Stimulated activated CD4-positive, alpha-beta T cell treated with anti-CD3 and anti-CD28 coated beads, Interleukin-15, amount 100 ng/mL, for 1 hour (primary cell): ENCODE results near the gene FKRP.

Experiments
- DNase-seq, 2 donors: peaks; one replicate each; pipeline ENCODE4 v3.0.0-alpha.2; 2020; ENCODE audit warnings: low read depth in 1 of 2, low spot score in 1 of 2

The FKRP gene

GRCh38 chr19:46718934-46719622 is 26.8 kb upstream of the FKRP start:
- no peak for DNase-seq

GRCh38 chr19:46719629-46720502 is 26.0 kb upstream of the FKRP start:
- no peak for DNase-seq

GRCh38 chr19:46720503-46721239 is 25.2 kb upstream of the FKRP start:
- no peak for DNase-seq

GRCh38 chr19:46721269-46722003 is 24.4 kb upstream of the FKRP start:
- DNase-seq: no peak

- DNase-seq: no peak
Measured at GRCh38 chr19:46722004-46722380, 23.9 kb upstream of the FKRP start.

- DNase-seq: no peak
Measured at GRCh38 chr19:46722421-46723022, 23.3 kb upstream of the FKRP start.

GRCh38 chr19:46723023-46723461 is 22.8 kb upstream of the FKRP start:
- no peak for DNase-seq

- DNase-seq: no peak
Measured at GRCh38 chr19:46723471-46723870, 22.4 kb upstream of the FKRP start.

GRCh38 chr19:46724468-46724867 is 21.4 kb upstream of the FKRP start:
- no peak for DNase-seq

- no peak for DNase-seq
Measured at GRCh38 chr19:46725036-46725820, 20.6 kb upstream of the FKRP start.

- DNase-seq: no peak
Measured at GRCh38 chr19:46725859-46726393, 19.9 kb upstream of the FKRP start.

GRCh38 chr19:46726551-46726950 is 19.3 kb upstream of the FKRP start:
- no peak for DNase-seq

GRCh38 chr19:46726971-46727501 is 18.8 kb upstream of the FKRP start:
- DNase-seq: no peak

GRCh38 chr19:46727757-46728156 is 18.1 kb upstream of the FKRP start:
- DNase-seq: no peak

- no peak for DNase-seq
Measured at GRCh38 chr19:46728208-46728607, 17.6 kb upstream of the FKRP start.

GRCh38 chr19:46728693-46729339 is 17.0 kb upstream of the FKRP start:
- DNase-seq: peak; percentile 66 to 74

GRCh38 chr19:46729696-46730095 is 16.2 kb upstream of the FKRP start:
- DNase-seq: no peak

GRCh38 chr19:46730187-46730586 is 15.7 kb upstream of the FKRP start:
- DNase-seq: no peak

- no peak for DNase-seq
Measured at GRCh38 chr19:46730595-46730994, 15.3 kb upstream of the FKRP start.
